HG03460 (cell line): ENCODE data around the gene ARHGEF4.
A peak's percentile ranks its signal among the peaks of the same experiment; 100 is the strongest.

Source experiments
- ATAC-seq: cut with Tn5 transposase; IDR thresholded peaks from one replicate; pipeline ENCODE4 v1.9.1; 2021; ENCODE audit not compliant: unreplicated experiment

Gene ARHGEF4

GRCh38 chr2:130836501-130837174 lies at the start of gene ARHGEF4:
Gene ARHGEF4, plus strand, starts transcription at chr2:130836914. Its CDS starts 40 bp downstream, at chr2:130836954.
- peak; percentile 56 for ATAC-seq

- ATAC-seq: no peak
These were observed 48.9 kb upstream of the ARHGEF4 start for GRCh38 chr2:130787841-130788240.

- no peak for ATAC-seq
These were observed 46.4 kb upstream of the ARHGEF4 start for GRCh38 chr2:130790312-130790711.

- no peak for ATAC-seq
These were observed 45.7 kb upstream of the ARHGEF4 start for GRCh38 chr2:130790804-130791616.

GRCh38 chr2:130791617-130791939 lies 45.1 kb upstream of the ARHGEF4 start:
- ATAC-seq: no peak

GRCh38 chr2:130795431-130795830 lies 41.3 kb upstream of the ARHGEF4 start:
- no peak for ATAC-seq

- ATAC-seq: no peak
These were observed 40.4 kb upstream of the ARHGEF4 start for GRCh38 chr2:130796290-130796689.

GRCh38 chr2:130797493-130798435 lies 39.0 kb upstream of the ARHGEF4 start:
- ATAC-seq: peak; percentile 91

GRCh38 chr2:130798472-130799218 lies 38.1 kb upstream of the ARHGEF4 start:
- ATAC-seq: no peak

- no peak for ATAC-seq
These were observed 37.4 kb upstream of the ARHGEF4 start for GRCh38 chr2:130799295-130799694.

- ATAC-seq: no peak
These were observed 31.1 kb upstream of the ARHGEF4 start for GRCh38 chr2:130805613-130806012.

GRCh38 chr2:130806370-130806769 lies 30.3 kb upstream of the ARHGEF4 start:
- ATAC-seq: no peak

GRCh38 chr2:130807659-130808385 lies 28.9 kb upstream of the ARHGEF4 start:
- no peak for ATAC-seq

- ATAC-seq: no peak
These were observed 28.0 kb upstream of the ARHGEF4 start for GRCh38 chr2:130808482-130809268.

- no peak for ATAC-seq
These were observed 26.2 kb upstream of the ARHGEF4 start for GRCh38 chr2:130810490-130810889.

- no peak for ATAC-seq
These were observed 23.0 kb upstream of the ARHGEF4 start for GRCh38 chr2:130813722-130814121.

- no peak for ATAC-seq
These were observed 21.6 kb upstream of the ARHGEF4 start for GRCh38 chr2:130814931-130815680.

- ATAC-seq: no peak
These were observed 17.9 kb upstream of the ARHGEF4 start for GRCh38 chr2:130818809-130819208.

GRCh38 chr2:130819226-130819607 lies 17.5 kb upstream of the ARHGEF4 start:
- ATAC-seq: no peak
